ENCODE results near the gene EXOC4.

GRCh38 chr7:134075799-134076198, 822.9 kb downstream of the EXOC4 start:
- TF ChIP-seq CTCF (conservative IDR thresholded peaks at IDR 0.05) (no peak), ZFX (IDR thresholded peaks at IDR 0.05) (no peak)
